AG09319 (cell line): ENCODE data around the gene SMAD1.
"Not testable (repeated sequence)": the region's sequence is repeated elsewhere in the genome, so short reads cannot be mapped to it uniquely, and the experiment has no call there.

Source experiments
- DNase-seq: peaks from one replicate; pipeline ENCODE4 v3.0.0-alpha.2; 2010; ENCODE audit warnings: low read depth; ENCODE audit errors: extremely low read depth
- TF ChIP-seq, protein P1 (sequence below): IDR thresholded peaks from 2 replicates; pipeline ENCODE4 v1.5.1; 2011; ENCODE audit warnings: low read depth, mild to moderate bottlenecking, inconsistent platforms, low read length, moderate library complexity

Gene SMAD1

DNA sequence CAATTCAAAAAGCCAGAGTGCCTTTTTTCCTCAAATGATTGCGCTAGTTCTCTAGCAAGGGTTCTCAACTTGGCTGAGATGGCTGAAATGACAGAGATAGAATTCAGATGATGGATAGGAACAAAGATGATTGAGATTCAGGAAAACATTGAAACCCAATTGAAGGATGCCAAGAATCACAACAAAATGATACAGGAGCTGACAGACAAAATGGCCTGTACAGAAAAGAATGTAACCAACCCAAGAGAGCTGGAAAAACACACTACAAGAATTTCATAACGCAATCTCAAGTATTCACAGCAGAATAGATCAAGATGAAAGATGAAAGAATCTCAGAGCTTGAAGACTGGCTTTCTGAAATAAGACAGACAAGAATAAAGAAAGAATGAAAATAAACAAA is 85.9 kb downstream of the SMAD1 start:
- TF ChIP-seq, protein P1, sequence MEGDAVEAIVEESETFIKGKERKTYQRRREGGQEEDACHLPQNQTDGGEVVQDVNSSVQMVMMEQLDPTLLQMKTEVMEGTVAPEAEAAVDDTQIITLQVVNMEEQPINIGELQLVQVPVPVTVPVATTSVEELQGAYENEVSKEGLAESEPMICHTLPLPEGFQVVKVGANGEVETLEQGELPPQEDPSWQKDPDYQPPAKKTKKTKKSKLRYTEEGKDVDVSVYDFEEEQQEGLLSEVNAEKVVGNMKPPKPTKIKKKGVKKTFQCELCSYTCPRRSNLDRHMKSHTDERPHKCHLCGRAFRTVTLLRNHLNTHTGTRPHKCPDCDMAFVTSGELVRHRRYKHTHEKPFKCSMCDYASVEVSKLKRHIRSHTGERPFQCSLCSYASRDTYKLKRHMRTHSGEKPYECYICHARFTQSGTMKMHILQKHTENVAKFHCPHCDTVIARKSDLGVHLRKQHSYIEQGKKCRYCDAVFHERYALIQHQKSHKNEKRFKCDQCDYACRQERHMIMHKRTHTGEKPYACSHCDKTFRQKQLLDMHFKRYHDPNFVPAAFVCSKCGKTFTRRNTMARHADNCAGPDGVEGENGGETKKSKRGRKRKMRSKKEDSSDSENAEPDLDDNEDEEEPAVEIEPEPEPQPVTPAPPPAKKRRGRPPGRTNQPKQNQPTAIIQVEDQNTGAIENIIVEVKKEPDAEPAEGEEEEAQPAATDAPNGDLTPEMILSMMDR = no peak
- DNase-seq = no peak

- not testable (repeated sequence) for DNase-seq
These were observed 92.9 kb downstream of the SMAD1 start for GRCh38 chr4:145574546-145574945.

DNA sequence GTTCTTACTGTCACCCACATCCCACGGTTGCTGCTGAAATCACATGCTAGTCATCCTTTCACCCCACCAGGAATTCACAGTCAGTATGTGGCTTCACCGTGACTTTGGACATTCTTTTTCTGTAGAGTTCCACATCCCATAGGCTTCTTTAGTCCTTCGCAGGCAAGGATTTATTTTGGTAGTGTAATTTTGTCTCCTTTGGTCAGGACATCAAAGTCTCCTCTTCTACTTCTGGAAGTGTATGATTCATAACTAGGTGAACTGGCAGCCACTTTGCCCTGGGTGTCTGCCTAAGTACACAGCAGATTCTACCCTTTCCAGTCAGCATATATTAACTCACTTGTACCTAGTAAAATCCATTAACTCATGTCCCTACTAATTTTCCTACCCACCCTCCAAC is 99.3 kb downstream of the SMAD1 start:
- TF ChIP-seq, protein P1 = no peak
- DNase-seq = no peak

DNA sequence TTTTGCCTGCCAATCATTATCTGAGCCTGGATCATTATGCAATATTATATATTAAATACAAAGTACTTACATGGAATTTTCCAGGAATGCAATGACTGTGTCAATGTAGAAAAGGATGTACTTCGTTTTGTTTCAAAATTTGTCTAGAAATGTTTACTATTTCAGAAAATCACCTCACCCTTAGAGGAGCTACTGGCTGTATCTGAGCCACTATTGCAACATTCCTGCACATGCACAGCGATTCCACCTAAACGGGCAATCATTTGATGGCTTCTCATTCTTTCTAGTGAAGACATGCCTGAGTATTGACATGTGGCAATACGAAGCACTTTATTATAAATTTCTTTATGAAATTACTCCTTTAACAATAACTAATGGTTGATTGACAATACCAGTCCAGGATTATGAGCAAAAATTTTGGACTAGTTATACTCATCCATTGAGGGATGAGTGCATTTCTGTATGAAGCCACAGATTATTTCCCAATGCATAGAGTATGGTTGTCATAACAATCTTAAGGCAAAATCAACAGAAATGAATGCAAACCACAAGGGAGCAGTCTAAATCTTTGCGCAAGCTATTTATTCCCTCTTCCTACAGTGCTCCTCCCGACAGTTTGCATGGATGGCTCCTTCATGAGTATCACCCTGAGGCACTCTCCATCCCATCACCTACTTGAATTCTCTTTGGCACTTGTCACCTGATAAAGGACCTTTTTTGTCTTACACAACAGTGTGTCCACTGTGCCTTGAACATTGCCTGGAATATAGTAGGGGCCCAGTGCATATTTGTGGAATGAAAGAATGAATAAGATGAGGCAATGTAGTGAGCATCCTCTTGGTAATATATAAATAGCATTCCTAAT is 101.8 kb downstream of the SMAD1 start:
- no peak for DNase-seq
- TF ChIP-seq, protein P1 = no peak

DNA sequence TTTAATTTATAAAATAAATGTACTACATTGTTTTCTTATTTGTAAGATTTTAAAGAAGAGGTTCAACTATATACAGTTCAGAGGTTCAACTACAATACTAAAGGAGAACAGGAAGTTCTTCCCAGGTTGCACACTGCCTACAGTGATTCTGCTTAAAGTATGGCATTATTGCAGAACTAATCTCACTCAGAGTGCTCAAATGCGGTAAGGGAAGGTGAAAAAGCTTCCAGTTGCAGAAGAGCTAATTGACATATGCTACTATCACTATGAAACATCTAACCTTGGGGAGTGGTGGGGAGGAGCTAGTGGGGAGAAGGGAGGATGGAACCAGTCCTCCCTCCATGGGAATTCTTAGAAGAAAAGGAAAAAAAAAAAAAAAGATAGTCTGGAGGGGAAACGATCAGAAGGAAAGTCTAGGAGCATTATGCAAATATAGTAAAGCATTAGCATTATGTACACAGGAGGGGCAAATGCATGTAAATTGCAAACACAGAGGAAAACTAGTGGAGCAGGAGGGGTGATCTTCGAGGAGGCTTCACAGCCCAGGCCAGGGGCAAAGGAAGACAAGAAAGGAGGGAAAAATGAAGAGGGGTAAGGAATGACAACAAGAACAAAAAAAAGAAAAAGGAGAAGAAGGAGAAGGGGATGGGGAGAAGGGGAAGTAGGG is 105.6 kb downstream of the SMAD1 start:
- TF ChIP-seq, protein P1 = no peak
- no peak for DNase-seq

- not testable (repeated sequence) for DNase-seq
These were observed 107.7 kb downstream of the SMAD1 start for GRCh38 chr4:145589381-145589780.

- no peak for DNase-seq
- TF ChIP-seq, protein P1 = no peak
These were observed 108.5 kb downstream of the SMAD1 start for GRCh38 chr4:145589916-145590702.
